ENCODE data around the gene IL15RA. TPM values are rescaled to one million over a fixed set of nuclear protein-coding genes. Genes with fewer than 3 reads are reported as not detected.

The IL15RA gene
- total RNA-seq, 3 donors from 2014 or later (not counting 1 experiment from before 2014, with no cell fraction given): 10.7 to 11.8 (median 11.3) TPM

DNA sequence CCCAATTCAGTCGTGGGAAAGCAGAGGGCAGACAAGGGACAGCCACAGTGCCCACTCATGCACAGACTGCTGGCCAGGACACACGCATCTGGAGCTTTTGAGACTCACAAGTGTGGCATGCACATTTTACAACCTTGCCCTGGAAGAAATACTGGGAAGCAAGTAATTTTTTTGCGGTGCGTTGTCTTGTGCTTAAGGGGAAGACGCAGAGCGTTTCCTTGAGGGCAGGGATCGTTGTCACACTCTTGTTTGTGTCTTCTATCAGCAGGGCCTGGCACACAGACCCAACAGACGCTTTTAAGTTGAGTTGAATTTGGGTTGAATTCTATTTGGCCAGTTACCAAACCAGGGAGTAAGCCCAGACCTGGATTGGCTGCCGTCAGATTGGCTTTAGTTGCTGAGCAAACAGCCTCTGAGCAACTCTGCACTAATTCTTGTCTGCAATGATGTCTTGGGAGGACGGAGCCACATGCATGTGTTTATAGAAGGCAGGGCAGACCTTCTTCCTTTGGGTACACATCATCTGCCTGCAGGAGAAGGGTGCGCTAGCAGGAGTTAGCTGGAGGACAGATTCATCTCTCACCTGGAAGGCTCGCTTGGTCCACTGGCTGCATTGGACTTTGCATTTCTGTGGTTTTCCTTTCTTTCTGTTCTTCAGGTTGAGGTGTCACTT lies 46.5 kb upstream of the IL15RA start:
- Histone ChIP-seq H3K9me3 (ENCODE audit: control insufficient read depth, insufficient read depth, low read length) (no peaks in the 10 kb centered on the region), H3K4me1 (ENCODE audit: control insufficient read depth, insufficient read depth, low read length) (no peaks in the 10 kb centered on the region), H3K27ac (ENCODE audit: low read length) (no peak overlapping the region), H3K4me3 (ENCODE audit: low read length) (no peak overlapping the region), H3K36me3 (ENCODE audit: control insufficient read depth, insufficient read depth, low read length) (no peaks in the 10 kb centered on the region), H3K27me3 (ENCODE audit: control insufficient read depth, insufficient read depth, low read length) (no peaks in the 10 kb centered on the region)
- ATAC-seq: no peak
- Mint-ChIP-seq H3K27me3 (ENCODE audit: low read depth in 2 of 2) (peaks cover 5 to 18% of the 10 kb centered on the region in 2 donors), H3K4me3 (no peak overlapping the region), H3K27ac (no peak overlapping the region), H3K4me1 (no peaks in the 10 kb centered on the region), H3K36me3 (no peaks in the 10 kb centered on the region), H3K9me3 (no peaks in the 10 kb centered on the region)
- 88% methylated on average over 12 of the region's 12 CpGs for WGBS (ENCODE audit: insufficient coverage)
- DNase-seq: no peak
- intact Hi-C loops (cut with micrococcal nuclease): no loop called here
- TF ChIP-seq, protein P1, sequence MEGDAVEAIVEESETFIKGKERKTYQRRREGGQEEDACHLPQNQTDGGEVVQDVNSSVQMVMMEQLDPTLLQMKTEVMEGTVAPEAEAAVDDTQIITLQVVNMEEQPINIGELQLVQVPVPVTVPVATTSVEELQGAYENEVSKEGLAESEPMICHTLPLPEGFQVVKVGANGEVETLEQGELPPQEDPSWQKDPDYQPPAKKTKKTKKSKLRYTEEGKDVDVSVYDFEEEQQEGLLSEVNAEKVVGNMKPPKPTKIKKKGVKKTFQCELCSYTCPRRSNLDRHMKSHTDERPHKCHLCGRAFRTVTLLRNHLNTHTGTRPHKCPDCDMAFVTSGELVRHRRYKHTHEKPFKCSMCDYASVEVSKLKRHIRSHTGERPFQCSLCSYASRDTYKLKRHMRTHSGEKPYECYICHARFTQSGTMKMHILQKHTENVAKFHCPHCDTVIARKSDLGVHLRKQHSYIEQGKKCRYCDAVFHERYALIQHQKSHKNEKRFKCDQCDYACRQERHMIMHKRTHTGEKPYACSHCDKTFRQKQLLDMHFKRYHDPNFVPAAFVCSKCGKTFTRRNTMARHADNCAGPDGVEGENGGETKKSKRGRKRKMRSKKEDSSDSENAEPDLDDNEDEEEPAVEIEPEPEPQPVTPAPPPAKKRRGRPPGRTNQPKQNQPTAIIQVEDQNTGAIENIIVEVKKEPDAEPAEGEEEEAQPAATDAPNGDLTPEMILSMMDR (IDR thresholded peaks at IDR 0.05): no peak

DNA sequence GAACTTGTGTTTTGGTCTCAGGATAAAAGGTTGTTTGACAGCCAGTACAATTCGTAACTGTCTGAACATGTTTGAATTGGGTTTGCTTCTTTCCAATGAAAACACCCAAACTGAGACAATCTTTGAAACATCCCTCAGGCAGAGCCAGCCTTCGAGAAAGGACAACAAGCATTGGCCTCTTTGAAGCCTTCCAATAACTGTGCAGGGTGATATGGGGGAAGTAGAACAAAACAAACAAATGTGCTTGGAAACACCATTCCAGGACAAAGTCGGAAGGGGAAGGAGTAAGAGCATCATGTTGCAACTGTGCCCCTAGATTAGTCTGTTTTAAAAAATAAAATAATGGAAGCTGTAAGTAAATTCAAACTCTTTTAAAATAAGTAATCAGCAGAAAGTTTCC lies 45.3 kb upstream of the IL15RA start:
- TF ChIP-seq, protein P1 (IDR thresholded peaks at IDR 0.05): no peak
- Histone ChIP-seq H3K9me3 (ENCODE audit: control insufficient read depth, insufficient read depth, low read length) (no peaks in the 10 kb centered on the region), H3K27me3 (ENCODE audit: control insufficient read depth, insufficient read depth, low read length) (no peaks in the 10 kb centered on the region), H3K27ac (ENCODE audit: low read length) (no peak overlapping the region), H3K36me3 (ENCODE audit: control insufficient read depth, insufficient read depth, low read length) (no peaks in the 10 kb centered on the region), H3K4me3 (ENCODE audit: low read length) (no peak overlapping the region), H3K4me1 (ENCODE audit: control insufficient read depth, insufficient read depth, low read length) (no peaks in the 10 kb centered on the region)
- intact Hi-C loops (cut with micrococcal nuclease): no loop called here
- ATAC-seq: no peak
- H3K36me3 Mint-ChIP-seq: no peaks in the 10 kb centered on the region
- H3K9me3 Mint-ChIP-seq: no peaks in the 10 kb centered on the region
- peaks cover 6 to 8% of the 10 kb centered on the region in 2 donors for H3K27me3 Mint-ChIP-seq (ENCODE audit: low read depth in 2 of 2)
- 84% methylated on average over 3 of the region's 3 CpGs for WGBS (ENCODE audit: insufficient coverage)
- H3K4me1 Mint-ChIP-seq: no peaks in the 10 kb centered on the region
- DNase-seq: no peak
- H3K4me3 Mint-ChIP-seq: no peak overlapping the region
- H3K27ac Mint-ChIP-seq: no peak overlapping the region

DNA sequence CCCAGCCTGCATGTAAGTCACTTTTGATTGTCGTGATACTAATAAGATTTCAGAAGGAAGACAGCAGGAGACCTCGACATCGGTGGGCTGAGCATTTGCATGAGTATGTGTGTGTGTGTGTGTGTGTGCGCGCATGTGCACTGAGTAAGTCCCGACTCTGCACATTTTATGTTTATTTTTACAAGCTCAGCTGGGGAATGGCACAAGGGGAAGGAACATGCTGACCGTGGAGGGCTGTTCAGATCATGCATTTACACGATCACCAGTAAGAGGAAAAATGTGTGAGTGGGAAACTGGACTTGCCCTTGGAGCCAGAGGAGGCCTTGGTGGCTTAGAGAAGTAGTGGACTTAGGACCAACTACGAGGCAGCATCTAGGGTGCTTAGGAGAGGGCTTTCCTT lies 43.5 kb upstream of the IL15RA start:
- Histone ChIP-seq H3K4me1 (ENCODE audit: control insufficient read depth, insufficient read depth, low read length) (no peaks in the 10 kb centered on the region), H3K27me3 (ENCODE audit: control insufficient read depth, insufficient read depth, low read length) (no peaks in the 10 kb centered on the region), H3K9me3 (ENCODE audit: control insufficient read depth, insufficient read depth, low read length) (no peaks in the 10 kb centered on the region), H3K4me3 (ENCODE audit: low read length) (no peak overlapping the region), H3K36me3 (ENCODE audit: control insufficient read depth, insufficient read depth, low read length) (no peaks in the 10 kb centered on the region), H3K27ac (ENCODE audit: low read length) (no peak overlapping the region)
- H3K4me3 Mint-ChIP-seq: no peak overlapping the region
- H3K36me3 Mint-ChIP-seq: no peaks in the 10 kb centered on the region
- peaks cover 6 to 7% of the 10 kb centered on the region in 2 donors for H3K27me3 Mint-ChIP-seq (ENCODE audit: low read depth in 2 of 2)
- TF ChIP-seq, protein P1 (IDR thresholded peaks at IDR 0.05): no peak
- ATAC-seq (no peak), DNase-seq (no peak)
- H3K4me1 Mint-ChIP-seq: no peaks in the 10 kb centered on the region
- intact Hi-C loops (cut with micrococcal nuclease): no loop called here
- no peaks in the 10 kb centered on the region for H3K9me3 Mint-ChIP-seq
- WGBS (ENCODE audit: insufficient coverage): 76% methylated on average over 9 of the region's 9 CpGs
- H3K27ac Mint-ChIP-seq: no peak overlapping the region

DNA sequence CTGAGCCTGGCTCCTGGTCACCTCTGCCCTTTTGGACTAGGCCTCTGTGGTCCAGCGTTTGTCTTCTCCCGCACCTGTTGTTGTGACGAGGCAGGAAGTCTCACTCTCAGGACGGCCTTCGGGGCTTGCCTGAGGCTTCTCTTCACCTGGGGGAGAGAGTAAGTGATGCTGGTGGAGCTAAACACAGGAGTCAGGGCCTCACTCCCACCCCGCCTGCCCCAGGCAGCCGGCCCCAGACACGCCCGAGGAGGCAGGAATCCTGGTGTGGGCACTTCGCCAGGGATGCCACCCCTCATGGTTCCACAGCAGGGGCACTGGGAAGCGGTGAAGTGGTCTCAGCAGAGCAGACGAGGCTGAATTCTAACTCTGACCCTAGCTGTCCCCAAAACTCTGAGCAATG lies 42.5 kb upstream of the IL15RA start:
- H3K36me3 Mint-ChIP-seq: no peaks in the 10 kb centered on the region
- Histone ChIP-seq H3K9me3 (ENCODE audit: control insufficient read depth, insufficient read depth, low read length) (no peaks in the 10 kb centered on the region), H3K27ac (ENCODE audit: low read length) (no peak overlapping the region), H3K4me3 (ENCODE audit: low read length) (no peak overlapping the region), H3K27me3 (ENCODE audit: control insufficient read depth, insufficient read depth, low read length) (no peaks in the 10 kb centered on the region), H3K36me3 (ENCODE audit: control insufficient read depth, insufficient read depth, low read length) (no peaks in the 10 kb centered on the region), H3K4me1 (ENCODE audit: control insufficient read depth, insufficient read depth, low read length) (peaks cover 2% of the 10 kb centered on the region)
- DNase-seq (no peak), ATAC-seq (no peak)
- H3K4me1 Mint-ChIP-seq: no peaks in the 10 kb centered on the region
- H3K27me3 Mint-ChIP-seq (ENCODE audit: low read depth in 2 of 2): peaks cover 6 to 7% of the 10 kb centered on the region in 2 donors
- TF ChIP-seq, protein P1 (IDR thresholded peaks at IDR 0.05): no peak
- intact Hi-C loops (cut with micrococcal nuclease): loop anchor here (10.0 kb wide), 1 partner anchor 125 kb away; no protein-coding TSS in a partner anchor
- 86% methylated on average over 12 of the region's 12 CpGs for WGBS (ENCODE audit: insufficient coverage)
- H3K27ac Mint-ChIP-seq: no peak overlapping the region
- no peaks in the 10 kb centered on the region for H3K9me3 Mint-ChIP-seq
- no peak overlapping the region for H3K4me3 Mint-ChIP-seq

All from natural killer cell (primary cell).